Endothelial cell of hepatic sinusoid (primary cell): Measurements from ENCODE around the gene CRYL1.

Source experiments
- in situ Hi-C: cut with HindIII; loops from 2 replicates; pipeline ENCODE4 v1.10.0; 2017; ENCODE audit warnings: low sequenced_read_pairs

The CRYL1 gene

GRCh38 chr13:20387441-20387971 is 138.2 kb downstream of the CRYL1 start:
- in situ Hi-C loops, result loop anchor here (5.0 kb wide), 1 partner anchor 35 kb away; no protein-coding TSS in a partner anchor

GRCh38 chr13:20387006-20387405 is 138.7 kb downstream of the CRYL1 start:
- in situ Hi-C loops, result loop anchor here (5.0 kb wide), 1 partner anchor 35 kb away; no protein-coding TSS in a partner anchor

DNA sequence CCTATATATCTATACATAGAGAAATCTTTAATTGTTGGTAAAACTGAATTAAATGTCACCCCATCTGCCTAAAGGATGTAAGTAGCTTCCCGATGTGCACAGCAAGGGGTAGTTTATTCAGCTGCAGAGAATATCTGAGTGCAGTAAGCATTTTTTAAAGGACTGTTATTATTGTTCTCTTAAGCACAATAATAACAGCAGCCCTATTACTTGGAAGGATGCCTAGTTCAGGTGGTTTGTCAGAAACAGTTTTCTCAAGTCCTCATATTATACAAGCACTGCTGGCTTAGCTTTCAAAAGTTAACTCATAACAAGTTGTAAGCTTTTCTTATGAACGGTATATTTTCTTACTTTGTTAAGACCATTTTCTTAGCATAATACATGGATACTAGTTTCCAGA is 142.6 kb downstream of the CRYL1 start:
- in situ Hi-C loops, result no loop called here

- in situ Hi-C loops, result no loop called here
Measured at GRCh38 chr13:20381401-20381800, 144.3 kb downstream of the CRYL1 start.

GRCh38 chr13:20378721-20379120 is 146.9 kb downstream of the CRYL1 start:
- in situ Hi-C loops, result no loop called here

DNA sequence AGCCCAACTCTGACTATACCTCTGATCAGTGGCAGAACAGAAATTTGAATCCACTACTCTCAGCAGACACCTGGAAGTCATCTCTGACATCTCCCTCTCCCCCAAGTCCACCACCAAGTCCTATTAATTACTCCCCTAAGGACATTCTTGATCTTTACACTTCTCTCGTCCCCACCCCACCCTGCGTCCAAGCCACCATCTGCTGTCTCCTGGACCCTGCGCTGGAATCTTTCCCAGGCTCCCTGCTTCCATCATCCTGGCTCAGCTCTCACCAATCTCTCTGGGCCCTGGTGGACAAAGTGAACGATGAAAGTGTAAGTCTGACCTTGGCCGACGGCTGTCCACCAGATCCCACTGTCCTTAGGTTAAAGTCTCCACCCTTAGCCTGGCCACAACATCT is 147.9 kb downstream of the CRYL1 start:
- in situ Hi-C loops, result no loop called here

- in situ Hi-C loops, result no loop called here
Measured at GRCh38 chr13:20375871-20376270, 149.8 kb downstream of the CRYL1 start.

GRCh38 chr13:20373861-20374260 is 151.8 kb downstream of the CRYL1 start:
- in situ Hi-C loops, result no loop called here

DNA sequence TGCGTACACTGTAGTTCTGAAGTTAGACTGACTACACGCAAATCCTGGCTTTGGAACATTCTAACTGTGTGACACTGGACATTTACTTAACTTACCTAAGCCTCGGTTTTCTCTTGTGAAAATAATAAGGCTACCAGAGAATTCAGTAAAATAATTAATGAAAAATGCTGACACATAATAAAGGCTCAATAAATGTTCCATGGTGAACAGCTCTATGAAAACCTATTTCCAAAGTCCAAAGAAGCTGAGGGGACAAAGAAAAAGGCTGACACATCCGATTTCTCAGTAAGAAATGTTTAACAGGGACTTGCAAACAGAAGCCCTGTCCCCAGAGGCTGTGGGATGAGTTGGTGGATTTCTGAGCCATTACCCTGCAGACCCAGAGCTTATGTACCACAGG is 153.8 kb downstream of the CRYL1 start:
- in situ Hi-C loops, result no loop called here

GRCh38 chr13:20370815-20371421 is 154.7 kb downstream of the CRYL1 start:
- in situ Hi-C loops, result no loop called here

DNA sequence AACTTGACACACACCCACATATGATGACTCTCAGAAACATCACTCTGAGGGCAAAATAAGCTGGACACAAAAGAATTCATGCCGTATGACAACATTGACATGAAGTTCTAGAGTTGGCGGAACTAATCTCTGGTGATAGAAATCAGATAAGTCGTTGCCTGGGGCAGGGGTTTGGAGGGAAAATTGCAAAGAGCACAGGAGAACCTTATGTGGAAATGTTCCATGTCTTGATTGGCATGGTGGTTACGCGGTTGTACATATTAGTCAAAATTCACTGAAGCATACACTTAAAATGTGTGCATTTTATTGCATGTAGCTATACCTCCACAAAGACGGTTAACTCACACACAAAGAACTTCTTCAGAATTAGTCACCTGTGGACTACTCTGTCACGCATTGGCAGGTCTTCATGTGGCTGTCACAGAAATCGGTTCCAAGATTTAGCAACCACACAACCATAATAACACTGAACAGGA is 155.7 kb downstream of the CRYL1 start:
- in situ Hi-C loops, result no loop called here

- in situ Hi-C loops, result no loop called here
Measured at GRCh38 chr13:20366056-20366455, 159.6 kb downstream of the CRYL1 start.

DNA sequence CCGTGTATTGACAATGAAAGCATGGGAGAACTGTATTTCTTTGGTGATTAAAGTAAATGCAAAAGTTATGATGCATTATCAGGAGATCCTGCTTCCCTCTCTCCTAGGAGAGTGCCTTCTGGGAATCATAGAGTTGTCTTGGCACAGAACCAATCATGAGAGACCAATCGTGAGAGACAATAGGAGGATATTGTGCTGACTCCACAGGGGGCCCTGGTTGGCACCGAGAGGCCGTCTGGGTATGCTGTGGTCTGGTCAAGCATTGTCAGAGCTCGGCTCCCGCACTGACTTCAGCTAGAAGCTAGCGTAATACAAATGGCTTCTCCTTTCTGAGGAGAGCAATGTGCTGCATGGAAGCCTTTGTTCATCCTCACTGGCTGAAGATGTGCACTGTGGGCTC is 162.1 kb downstream of the CRYL1 start:
- in situ Hi-C loops, result no loop called here

DNA sequence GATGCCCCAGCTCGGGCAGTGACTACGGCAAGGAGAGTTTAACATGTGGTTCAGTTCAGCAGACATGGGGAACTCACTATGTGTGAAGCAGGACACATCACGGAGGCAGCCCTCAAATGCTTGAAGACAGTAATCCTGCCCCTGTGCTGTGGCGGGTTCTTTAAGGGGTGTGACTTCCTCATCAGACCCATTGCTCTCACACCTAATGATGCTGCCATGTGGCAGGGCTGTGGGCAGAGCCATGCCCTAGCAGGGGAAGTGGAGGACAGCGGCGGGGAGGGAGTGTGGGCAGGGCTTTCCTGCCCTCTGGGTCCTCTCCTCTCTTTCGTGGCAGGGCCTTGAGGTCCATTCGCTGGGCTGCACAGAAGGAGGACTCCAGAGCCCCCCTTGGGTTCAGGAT is 162.5 kb downstream of the CRYL1 start:
- in situ Hi-C loops, result no loop called here

DNA sequence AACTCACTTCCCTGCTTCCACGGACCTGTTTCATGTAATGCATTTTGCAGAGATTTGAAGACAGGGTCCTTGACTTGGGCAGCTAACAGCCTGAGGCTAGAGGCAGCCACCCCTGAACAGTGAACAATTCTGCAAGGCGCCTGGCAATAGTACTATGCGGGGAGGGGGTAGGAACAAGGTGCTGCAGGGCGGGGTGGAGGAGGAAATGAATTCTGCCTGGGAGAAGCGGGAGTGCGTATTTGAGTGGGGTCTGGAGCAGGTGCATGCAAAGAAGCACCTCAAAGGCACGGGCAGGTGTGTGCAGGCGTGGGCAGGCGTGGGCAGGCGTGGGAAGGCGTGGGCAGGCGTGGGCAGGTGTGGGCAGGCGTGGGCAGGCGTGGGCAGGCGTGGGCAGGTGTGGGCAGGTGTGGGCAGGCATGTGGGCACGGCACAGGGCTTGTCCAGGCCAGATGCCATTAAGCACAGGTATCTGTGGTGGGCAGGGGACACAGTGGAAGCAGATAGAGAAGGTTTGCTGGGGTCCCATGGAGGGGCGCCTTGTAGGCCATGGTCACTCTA is 163.1 kb downstream of the CRYL1 start:
- in situ Hi-C loops, result no loop called here

GRCh38 chr13:20360835-20361412 is 164.7 kb downstream of the CRYL1 start:
- in situ Hi-C loops, result no loop called here

GRCh38 chr13:20360041-20360491 is 165.6 kb downstream of the CRYL1 start:
- in situ Hi-C loops, result no loop called here

- in situ Hi-C loops, result no loop called here
Measured at GRCh38 chr13:20359335-20359734, 166.3 kb downstream of the CRYL1 start.

DNA sequence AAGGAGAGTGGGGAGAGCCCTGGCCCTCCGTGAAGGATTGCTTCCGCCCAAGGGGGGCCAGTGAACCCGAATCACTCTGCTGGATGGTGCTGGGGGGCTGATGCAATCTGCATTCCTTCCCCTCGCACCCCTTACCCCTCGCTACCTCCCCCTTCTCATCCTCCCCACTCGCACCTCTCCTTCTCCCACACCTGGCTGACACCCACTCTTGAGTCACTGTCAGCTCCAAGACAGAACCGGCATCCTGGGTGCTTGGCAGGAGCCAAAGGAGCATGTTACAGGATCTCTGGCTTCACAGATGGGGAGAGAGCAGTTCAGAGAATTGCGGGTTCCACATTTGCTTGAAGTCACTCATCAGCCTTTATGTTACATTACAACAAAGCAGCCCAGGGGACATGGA is 167.6 kb downstream of the CRYL1 start:
- in situ Hi-C loops, result no loop called here

GRCh38 chr13:20356444-20356843 is 169.2 kb downstream of the CRYL1 start:
- in situ Hi-C loops, result no loop called here

DNA sequence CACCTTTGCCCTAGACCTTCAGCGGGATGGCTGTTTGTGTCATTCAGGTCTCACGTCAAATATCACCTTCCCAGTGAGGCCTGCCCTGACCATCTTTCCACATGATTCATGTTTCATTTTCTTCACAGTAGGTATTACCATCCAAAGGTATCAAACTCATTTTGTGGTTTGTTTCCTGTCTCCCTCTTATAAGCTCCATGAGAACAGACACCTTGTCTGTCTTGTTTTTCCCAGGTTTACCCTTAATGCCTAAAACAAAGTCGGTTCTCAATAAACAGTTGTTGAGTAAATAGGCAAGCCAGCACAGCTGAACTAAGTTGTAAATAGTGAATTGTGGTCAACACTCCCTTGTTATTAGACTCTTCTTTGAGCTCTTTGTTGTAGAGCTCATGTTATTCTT is 170.9 kb downstream of the CRYL1 start:
- in situ Hi-C loops, result no loop called here

- in situ Hi-C loops, result no loop called here
Measured at GRCh38 chr13:20353973-20354372, 171.7 kb downstream of the CRYL1 start.
